ENCODE results near the gene CAMTA2.
A peak's percentile ranks its signal among the peaks of the same experiment; 100 is the strongest.
"Not testable (repeated sequence)": the region's sequence is repeated elsewhere in the genome, so short reads cannot be mapped to it uniquely, and the experiment has no call there.

Gene CAMTA2

GRCh38 chr17:4934173-4934979 is 53.1 kb downstream of the CAMTA2 start:
- Histone ChIP-seq H3K9me3 (ENCODE audit: control insufficient read depth, low read length) (no peaks in the 10 kb centered on the region), H3K9ac (ENCODE audit: low read length) (peak overlapping the region; percentile 57), H3K4me3 (ENCODE audit: low read length) (no peak overlapping the region), H3K27me3 (replicated peaks; ENCODE audit: control insufficient read depth, insufficient read depth, low read length) (no peaks in the 10 kb centered on the region), H3K36me3 (ENCODE audit: control insufficient read depth, insufficient read depth, low read length, severe bottlenecking) (peaks cover 28% of the 10 kb centered on the region), H3K4me1 (ENCODE audit: control insufficient read depth, insufficient read depth, low read length) (peaks cover 22% of the 10 kb centered on the region)
- DNase-seq (ENCODE audit: low read depth) = peak; percentile 4

- DNase-seq (ENCODE audit: low read depth) = no peak
- H3K4me3 ChIP-seq (ENCODE audit: low read length) = no peak overlapping the region
- peaks cover 16% of the 10 kb centered on the region for H3K4me1 ChIP-seq (ENCODE audit: control insufficient read depth, insufficient read depth, low read length)
Measured at GRCh38 chr17:4933646-4934045, 53.8 kb downstream of the CAMTA2 start.

GRCh38 chr17:4932756-4933155 is 54.7 kb downstream of the CAMTA2 start:
- no peak overlapping the region for H3K4me3 ChIP-seq (ENCODE audit: low read length)
- peaks cover 8% of the 10 kb centered on the region for H3K4me1 ChIP-seq (ENCODE audit: control insufficient read depth, insufficient read depth, low read length)
- DNase-seq (ENCODE audit: low read depth) = no peak
- H3K9ac ChIP-seq (ENCODE audit: low read length) = no peak overlapping the region
- H3K36me3 ChIP-seq (ENCODE audit: control insufficient read depth, insufficient read depth, low read length, severe bottlenecking) = peaks cover 21% of the 10 kb centered on the region
- no peaks in the 10 kb centered on the region for H3K27me3 ChIP-seq (replicated peaks; ENCODE audit: control insufficient read depth, insufficient read depth, low read length)
- H3K9me3 ChIP-seq (ENCODE audit: control insufficient read depth, low read length) = no peaks in the 10 kb centered on the region

More at GRCh38 chr17:4933646-4934045, 53.8 kb downstream of the CAMTA2 start:
- H3K9me3 ChIP-seq (ENCODE audit: control insufficient read depth, low read length) = no peaks in the 10 kb centered on the region
- H3K9ac ChIP-seq (ENCODE audit: low read length) = peak overlapping the region; percentile 57
- H3K36me3 ChIP-seq (ENCODE audit: control insufficient read depth, insufficient read depth, low read length, severe bottlenecking) = peaks cover 28% of the 10 kb centered on the region
- H3K27me3 ChIP-seq (replicated peaks; ENCODE audit: control insufficient read depth, insufficient read depth, low read length) = no peaks in the 10 kb centered on the region

- DNase-seq (ENCODE audit: low read depth) = no peak
- no peak within 1 kb of the TSS for H3K9ac ChIP-seq (ENCODE audit: low read length)
- peaks cover 8% of the 10 kb centered on the region for H3K4me1 ChIP-seq (ENCODE audit: control insufficient read depth, insufficient read depth, low read length)
- no peaks in the 10 kb centered on the region for H3K27me3 ChIP-seq (replicated peaks; ENCODE audit: control insufficient read depth, insufficient read depth, low read length)
- H3K9me3 ChIP-seq (ENCODE audit: control insufficient read depth, low read length) = no peaks in the 10 kb centered on the region
- peaks cover 13% of the 10 kb centered on the region for H3K36me3 ChIP-seq (ENCODE audit: control insufficient read depth, insufficient read depth, low read length, severe bottlenecking)
- H3K4me3 ChIP-seq (ENCODE audit: low read length) = no peak within 1 kb of the TSS
Measured at GRCh38 chr17:4931963-4932362, 55.5 kb downstream of the CAMTA2 start, which contains the start of gene GP1BA. TSS of gene GP1BA (plus strand) at chr17:4932277. CDS start at chr17:4932605, 328 bp downstream.

- peaks cover under 1% of the 10 kb centered on the region for H3K4me1 ChIP-seq (ENCODE audit: control insufficient read depth, insufficient read depth, low read length)
Measured at GRCh38 chr17:4928881-4929280, 58.6 kb downstream of the CAMTA2 start.

GRCh38 chr17:4926577-4927335 is 60.7 kb downstream of the CAMTA2 start:
- H3K9ac ChIP-seq (ENCODE audit: low read length); H3K36me3 ChIP-seq (ENCODE audit: control insufficient read depth, insufficient read depth, low read length, severe bottlenecking); H3K27me3 ChIP-seq (replicated peaks; ENCODE audit: control insufficient read depth, insufficient read depth, low read length); H3K4me3 ChIP-seq (ENCODE audit: low read length); DNase-seq (ENCODE audit: low read depth); H3K4me1 ChIP-seq (ENCODE audit: control insufficient read depth, insufficient read depth, low read length); H3K9me3 ChIP-seq (ENCODE audit: control insufficient read depth, low read length): not testable (repeated sequence)

More at GRCh38 chr17:4928881-4929280, 58.6 kb downstream of the CAMTA2 start:
- DNase-seq (ENCODE audit: low read depth) = no peak
- Histone ChIP-seq H3K9me3 (ENCODE audit: control insufficient read depth, low read length) (no peaks in the 10 kb centered on the region), H3K36me3 (ENCODE audit: control insufficient read depth, insufficient read depth, low read length, severe bottlenecking) (no peaks in the 10 kb centered on the region), H3K27me3 (replicated peaks; ENCODE audit: control insufficient read depth, insufficient read depth, low read length) (no peaks in the 10 kb centered on the region), H3K4me3 (ENCODE audit: low read length) (no peak overlapping the region), H3K9ac (ENCODE audit: low read length) (no peak overlapping the region)

GRCh38 chr17:4921320-4921719 is 66.2 kb downstream of the CAMTA2 start:
- Histone ChIP-seq H3K27me3 (replicated peaks; ENCODE audit: control insufficient read depth, insufficient read depth, low read length) (no peaks in the 10 kb centered on the region), H3K4me3 (ENCODE audit: low read length) (no peak overlapping the region), H3K9ac (ENCODE audit: low read length) (no peak overlapping the region), H3K4me1 (ENCODE audit: control insufficient read depth, insufficient read depth, low read length) (peaks cover 20% of the 10 kb centered on the region), H3K36me3 (ENCODE audit: control insufficient read depth, insufficient read depth, low read length, severe bottlenecking) (no peaks in the 10 kb centered on the region), H3K9me3 (ENCODE audit: control insufficient read depth, low read length) (no peaks in the 10 kb centered on the region)
- no peak for DNase-seq (ENCODE audit: low read depth)

- DNase-seq (ENCODE audit: low read depth) = peak; percentile 62
- H3K36me3 ChIP-seq (ENCODE audit: control insufficient read depth, insufficient read depth, low read length, severe bottlenecking) = no peaks in the 10 kb centered on the region
- peak overlapping the region; percentile 30 for H3K9ac ChIP-seq (ENCODE audit: low read length)
- H3K4me3 ChIP-seq (ENCODE audit: low read length) = peak overlapping the region; percentile 62
- no peaks in the 10 kb centered on the region for H3K9me3 ChIP-seq (ENCODE audit: control insufficient read depth, low read length)
- no peaks in the 10 kb centered on the region for H3K27me3 ChIP-seq (replicated peaks; ENCODE audit: control insufficient read depth, insufficient read depth, low read length)
- H3K4me1 ChIP-seq (ENCODE audit: control insufficient read depth, insufficient read depth, low read length) = peaks cover 20% of the 10 kb centered on the region
Measured at GRCh38 chr17:4920351-4921048, 67.0 kb downstream of the CAMTA2 start.

- H3K4me3 ChIP-seq (ENCODE audit: low read length) = peak overlapping the region; percentile 35
- no peaks in the 10 kb centered on the region for H3K9me3 ChIP-seq (ENCODE audit: control insufficient read depth, low read length)
- H3K36me3 ChIP-seq (ENCODE audit: control insufficient read depth, insufficient read depth, low read length, severe bottlenecking) = no peaks in the 10 kb centered on the region
- no peaks in the 10 kb centered on the region for H3K27me3 ChIP-seq (replicated peaks; ENCODE audit: control insufficient read depth, insufficient read depth, low read length)
- peak overlapping the region; percentile 59 for H3K9ac ChIP-seq (ENCODE audit: low read length)
- no peak for DNase-seq (ENCODE audit: low read depth)
- H3K4me1 ChIP-seq (ENCODE audit: control insufficient read depth, insufficient read depth, low read length) = peaks cover 20% of the 10 kb centered on the region
Measured at GRCh38 chr17:4919511-4920047, 67.9 kb downstream of the CAMTA2 start.
